H1 (cell line): ENCODE data around the gene SNX32. TPM values are rescaled to one million over a fixed set of nuclear protein-coding genes. Genes with fewer than 3 reads are reported as not detected.
A peak's percentile ranks its signal among the peaks of the same experiment; 100 is the strongest.

Experiments used
- ATF2 ChIP-seq: IDR thresholded peaks from 2 replicates; pipeline ENCODE4 v1.6.1; 2012; ENCODE audit warnings: low read length, inconsistent platforms
- CBX8 ChIP-seq: fragments of 300-800, 300-1000 bp; sonication (generic); IDR thresholded peaks from 2 replicates; pipeline ENCODE4 v1.7.1; 2016; ENCODE audit warnings: low read depth, low read length, borderline replicate concordance
- CEBPB ChIP-seq: IDR thresholded peaks from 2 replicates; pipeline ENCODE4 v1.6.1; 2012; ENCODE audit warnings: low read depth, low read length
- CTBP2 ChIP-seq: IDR thresholded peaks from 2 replicates; pipeline ENCODE4 v1.7.0; 2011; ENCODE audit warnings: borderline replicate concordance, mild to moderate bottlenecking, moderate library complexity, mixed read lengths, low read length; ENCODE audit not compliant: insufficient read depth, insufficient read length
- FOSL1 ChIP-seq: IDR thresholded peaks from 2 replicates; pipeline ENCODE4 v1.6.1; 2011; ENCODE audit warnings: mild to moderate bottlenecking, low read depth, low read length, moderate library complexity; ENCODE audit not compliant: insufficient read depth
- KDM4A ChIP-seq: IDR thresholded peaks from one replicate; pipeline ENCODE4 v1.7.1; 2012; ENCODE audit warnings: low read depth, mild to moderate bottlenecking, moderate library complexity, low read length, inconsistent platforms; ENCODE audit not compliant: severe bottlenecking
- KDM5A ChIP-seq: fragments of 200-600 bp; IDR thresholded peaks from 2 replicates; pipeline ENCODE4 v1.7.1; 2012; ENCODE audit warnings: mild to moderate bottlenecking, low read length, inconsistent platforms, mixed read lengths
- NRF1 ChIP-seq: IDR thresholded peaks from 2 replicates; pipeline ENCODE4 v1.6.1; 2011; ENCODE audit warnings: mild to moderate bottlenecking, low read depth, low read length, improper control_type of control experiment
- POLR2A ChIP-seq, 2 experiments: IDR thresholded peaks; 1 replicate in 1 of 2; 2 replicates in 1 of 2; pipeline ENCODE4 v1.6.1; 2011; ENCODE audit warnings: low read depth in 2 of 2, low read length in 2 of 2, mild to moderate bottlenecking in 2 of 2; ENCODE audit errors: control extremely low read depth in 1 of 2
- RFX5 ChIP-seq: IDR thresholded peaks from 2 replicates; pipeline ENCODE4 v1.6.1; 2011; ENCODE audit warnings: low read depth, low read length, improper control_type of control experiment, borderline replicate concordance
- RXRA ChIP-seq: IDR thresholded peaks from 2 replicates; pipeline ENCODE4 v1.6.1; 2011; ENCODE audit warnings: low read depth, mild to moderate bottlenecking, low read length, moderate library complexity; ENCODE audit not compliant: insufficient read depth
- SAP30 ChIP-seq: fragments of 300-600 bp; sonication (generic); IDR thresholded peaks from 2 replicates; pipeline ENCODE4 v1.7.1; 2012; ENCODE audit warnings: low read length, moderate library complexity, mild to moderate bottlenecking, inconsistent platforms; ENCODE audit not compliant: insufficient read depth, insufficient replicate concordance
- SIN3A ChIP-seq, 2 experiments: IDR thresholded peaks in 1 of 2; conservative IDR thresholded peaks in 1 of 2; 2 replicates each; pipeline ENCODE4 v1.6.1; 2011 to 2012; ENCODE audit warnings: low read length in 2 of 2, improper control_type of control experiment in 1 of 2, low read depth in 1 of 2, mild to moderate bottlenecking in 1 of 2
- TAF1 ChIP-seq: IDR thresholded peaks from 2 replicates; pipeline ENCODE4 v1.6.1; 2011; ENCODE audit warnings: mild to moderate bottlenecking, low read depth, low read length
- polyA plus RNA-seq, 7 experiments: library from polyadenylated mRNA; depleted of rRNA in 3 of 7; stranded (reverse) in 5 of 7; unstranded in 2 of 7; fragments of >200 nt in 5 of 7; fragments of 200-250 nt in 2 of 7; gene quantifications; 1 replicate in 5 of 7; 2 replicates in 1 of 7; 4 replicates in 1 of 7; pipeline versions ENCODE4 v1.2.1 to v1.2.3, GENCODE V29; 2011 to 2013; ENCODE audit warnings: missing spikeins in 2 of 7, mixed read lengths in 2 of 7
- total RNA-seq: library from RNA; stranded (reverse); fragmentation: NEBNext Ultra II Directional; extraction: Animal tissue kit (Norgen Biotek cat#: 25700); gene quantifications from 2 replicates; pipeline ENCODE4 v1.2.1, GENCODE V29; 2021

SNX32 gene
- total and polyA plus RNA-seq, 2 of the 8 experiments (the other 6 are each of a cell fraction or from before 2014, with no cell fraction given), result 0.76 to 2.2 TPM

- TF ChIP-seq CTBP2, result peak; percentile 28
- no peak for TF ChIP-seq RFX5
- TF ChIP-seq CEBPB, result no peak
- no peak; a peak in 1 of 4 replicates for TF ChIP-seq SIN3A (conservative IDR thresholded peaks at IDR 0.05 in 1 of 2, IDR thresholded peaks at IDR 0.05 in 1 of 2; ENCODE audit: low read depth in 1 of 2, low read length in 2 of 2)
- TF ChIP-seq KDM5A, result no peak
- TF ChIP-seq TAF1, result peak; percentile 77
- peak; percentile 73 for TF ChIP-seq KDM4A
- no peak for TF ChIP-seq CBX8
- no peak for TF ChIP-seq ATF2
- TF ChIP-seq POLR2A (IDR thresholded peaks at IDR 0.05; ENCODE audit: control extremely low read depth in 1 of 2, low read depth in 2 of 2, low read length in 2 of 2), result peak in 1 of 2 experiments; percentile 81; a peak in 2 of 3 replicates
- TF ChIP-seq RXRA, result no peak
- no peak for TF ChIP-seq NRF1
- TF ChIP-seq SAP30, result no peak
- TF ChIP-seq FOSL1, result no peak
Measured at GRCh38 chr11:65890324-65891218, 56.8 kb downstream of the SNX32 start, which contains the start of gene CCDC85B (continued).
